ENCODE measurements around the gene FBXO10. TPM values are rescaled to one million over a fixed set of nuclear protein-coding genes. Genes with fewer than 3 reads are reported as not detected.

The FBXO10 gene
- total and polyA plus RNA-seq, 2 of the 4 experiments (the other 2 are of a cell fraction): 6.6 to 6.7 TPM

DNA sequence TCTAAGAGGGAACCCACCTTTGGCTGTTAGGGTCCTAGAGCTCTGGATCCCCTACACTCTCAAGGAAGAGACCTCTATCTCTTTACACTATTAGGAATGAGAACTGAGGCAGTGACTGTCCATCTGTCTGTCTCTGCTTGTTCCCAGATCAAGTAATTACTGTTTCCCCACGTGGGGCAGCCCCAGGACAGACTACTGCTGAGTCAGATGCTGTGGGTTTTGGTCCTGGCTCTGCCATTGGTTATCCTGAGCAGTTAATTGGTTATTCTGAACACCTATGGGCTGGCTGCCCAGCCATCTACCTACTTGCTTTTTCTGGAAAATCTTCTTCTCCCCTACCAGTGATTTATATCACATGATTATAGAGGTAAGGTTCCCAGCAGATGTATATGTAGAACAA lies 33.3 kb downstream of the FBXO10 start:
- DNase-seq: no peak
- H2BK120ac ChIP-seq (ENCODE audit: low read depth, low read length): no peak overlapping the region
- dilution Hi-C loops (cut with HindIII; ENCODE audit: low sequenced_read_pairs, unreplicated experiment) (no loop called here), in situ Hi-C loops (cut with MboI; ENCODE audit: low sequenced_read_pairs) (no loop called here), intact Hi-C loops (cut with micrococcal nuclease) (no loop called here)
- H3K18ac ChIP-seq (ENCODE audit: low read depth, low read length): no peak overlapping the region
- no peaks in the 10 kb centered on the region for H3K9me3 ChIP-seq (ENCODE audit: control insufficient read depth, insufficient read depth, low read length)
- H2AK9ac ChIP-seq (replicated peaks; ENCODE audit: low read depth, low read length, poor library complexity): no peak overlapping the region
- no peak overlapping the region for H4K91ac ChIP-seq (ENCODE audit: insufficient read depth, low read depth, low read length)
- no peak overlapping the region for H2AK5ac ChIP-seq (ENCODE audit: low read depth, low read length)
- H3K4ac ChIP-seq (ENCODE audit: low read depth, low read length): no peak overlapping the region
- no peak overlapping the region for H3K27ac ChIP-seq (ENCODE audit: insufficient read depth, low read length)
- no peaks in the 10 kb centered on the region for H3K4me1 ChIP-seq (ENCODE audit: control insufficient read depth, insufficient read depth, low read length)
- ChIA-PET CTCF (no interaction called here), POLR2A (ENCODE audit: unreplicated experiment) (no interaction called here)
- no peak overlapping the region for H2BK20ac ChIP-seq (ENCODE audit: low read depth, low read length)
- peaks cover 0 to 7% of the 10 kb centered on the region in 2 experiments; a peak in 2 of 4 replicates for H3K79me1 ChIP-seq (ENCODE audit: low read depth in 1 of 2, low read length in 2 of 2)
- H3K27me3 ChIP-seq (ENCODE audit: control insufficient read depth, insufficient read depth, low read length): no peaks in the 10 kb centered on the region
- H2BK5ac ChIP-seq (ENCODE audit: low read depth, low read length, poor library complexity, severe bottlenecking): no peak overlapping the region
- H3K9ac ChIP-seq (ENCODE audit: low read depth, low read length): no peak overlapping the region
- H2BK15ac ChIP-seq (ENCODE audit: low read depth, low read length): no peak overlapping the region
- H3K4me2 ChIP-seq (ENCODE audit: low read depth, low read length): no peak overlapping the region
- ATAC-seq (ENCODE audit: low read depth): no peak
- no peak overlapping the region for H3K14ac ChIP-seq (replicated peaks; ENCODE audit: low read depth, low read length)
- H4K20me1 ChIP-seq (ENCODE audit: insufficient read depth, low read length): no peaks in the 10 kb centered on the region
- H3K9me1 ChIP-seq (ENCODE audit: insufficient read depth, low read length): no peaks in the 10 kb centered on the region
- no TSS peak for BruUV-seq (replicated peaks)
- peaks cover 14% of the 10 kb centered on the region; the same call in 1 of the 2 replicates for H3K36me3 ChIP-seq (ENCODE audit: control insufficient read depth, insufficient read depth, low read length)
- H3K56ac ChIP-seq (ENCODE audit: extremely low read depth, insufficient read depth, low read length): no peak overlapping the region
- TF ChIP-seq RFX5 (IDR thresholded peaks at IDR 0.05; ENCODE audit: low read depth, low read length) (no peak), FOS (IDR thresholded peaks at IDR 0.05; ENCODE audit: low read depth, low read length) (no peak), CHD1 (IDR thresholded peaks at IDR 0.05; ENCODE audit: low read depth, low read length) (no peak), CEBPB (IDR thresholded peaks at IDR 0.05; ENCODE audit: low read depth, low read length) (no peak), MXI1 (IDR thresholded peaks at IDR 0.05; ENCODE audit: borderline replicate concordance, low read depth, low read length) (no peak), POLR2A (IDR thresholded peaks at IDR 0.05; ENCODE audit: low read depth, low read length) (no peak), RAD21 (IDR thresholded peaks at IDR 0.05; ENCODE audit: low read length) (no peak), BHLHE40 (IDR thresholded peaks at IDR 0.05; ENCODE audit: low read depth, low read length) (no peak), NFE2L2 (IDR thresholded peaks at IDR 0.05; ENCODE audit: low read depth, low read length) (no peak), RCOR1 (IDR thresholded peaks at IDR 0.05; ENCODE audit: insufficient replicate concordance, low read length) (no peak)
- TF ChIP-seq, protein P1, sequence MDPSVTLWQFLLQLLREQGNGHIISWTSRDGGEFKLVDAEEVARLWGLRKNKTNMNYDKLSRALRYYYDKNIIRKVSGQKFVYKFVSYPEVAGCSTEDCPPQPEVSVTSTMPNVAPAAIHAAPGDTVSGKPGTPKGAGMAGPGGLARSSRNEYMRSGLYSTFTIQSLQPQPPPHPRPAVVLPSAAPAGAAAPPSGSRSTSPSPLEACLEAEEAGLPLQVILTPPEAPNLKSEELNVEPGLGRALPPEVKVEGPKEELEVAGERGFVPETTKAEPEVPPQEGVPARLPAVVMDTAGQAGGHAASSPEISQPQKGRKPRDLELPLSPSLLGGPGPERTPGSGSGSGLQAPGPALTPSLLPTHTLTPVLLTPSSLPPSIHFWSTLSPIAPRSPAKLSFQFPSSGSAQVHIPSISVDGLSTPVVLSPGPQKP (IDR thresholded peaks at IDR 0.05; ENCODE audit: borderline replicate concordance, low read depth, low read length): no peak
- TF ChIP-seq, protein P2, sequence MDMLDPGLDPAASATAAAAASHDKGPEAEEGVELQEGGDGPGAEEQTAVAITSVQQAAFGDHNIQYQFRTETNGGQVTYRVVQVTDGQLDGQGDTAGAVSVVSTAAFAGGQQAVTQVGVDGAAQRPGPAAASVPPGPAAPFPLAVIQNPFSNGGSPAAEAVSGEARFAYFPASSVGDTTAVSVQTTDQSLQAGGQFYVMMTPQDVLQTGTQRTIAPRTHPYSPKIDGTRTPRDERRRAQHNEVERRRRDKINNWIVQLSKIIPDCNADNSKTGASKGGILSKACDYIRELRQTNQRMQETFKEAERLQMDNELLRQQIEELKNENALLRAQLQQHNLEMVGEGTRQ (IDR thresholded peaks at IDR 0.05; ENCODE audit: low read depth, low read length): no peak
- TF ChIP-seq, protein P3, sequence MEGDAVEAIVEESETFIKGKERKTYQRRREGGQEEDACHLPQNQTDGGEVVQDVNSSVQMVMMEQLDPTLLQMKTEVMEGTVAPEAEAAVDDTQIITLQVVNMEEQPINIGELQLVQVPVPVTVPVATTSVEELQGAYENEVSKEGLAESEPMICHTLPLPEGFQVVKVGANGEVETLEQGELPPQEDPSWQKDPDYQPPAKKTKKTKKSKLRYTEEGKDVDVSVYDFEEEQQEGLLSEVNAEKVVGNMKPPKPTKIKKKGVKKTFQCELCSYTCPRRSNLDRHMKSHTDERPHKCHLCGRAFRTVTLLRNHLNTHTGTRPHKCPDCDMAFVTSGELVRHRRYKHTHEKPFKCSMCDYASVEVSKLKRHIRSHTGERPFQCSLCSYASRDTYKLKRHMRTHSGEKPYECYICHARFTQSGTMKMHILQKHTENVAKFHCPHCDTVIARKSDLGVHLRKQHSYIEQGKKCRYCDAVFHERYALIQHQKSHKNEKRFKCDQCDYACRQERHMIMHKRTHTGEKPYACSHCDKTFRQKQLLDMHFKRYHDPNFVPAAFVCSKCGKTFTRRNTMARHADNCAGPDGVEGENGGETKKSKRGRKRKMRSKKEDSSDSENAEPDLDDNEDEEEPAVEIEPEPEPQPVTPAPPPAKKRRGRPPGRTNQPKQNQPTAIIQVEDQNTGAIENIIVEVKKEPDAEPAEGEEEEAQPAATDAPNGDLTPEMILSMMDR (conservative IDR thresholded peaks at IDR 0.05; ENCODE audit: low read depth, low read length): no peak
- H2AFZ ChIP-seq (replicated peaks; ENCODE audit: low read length, poor library complexity): no peak overlapping the region
- no peak overlapping the region for H3K23ac ChIP-seq (ENCODE audit: low read depth, low read length)
- WGBS, 2 experiments (ENCODE audit: extremely low coverage in 2 of 2, insufficient read length in 1 of 2): no CpG with 5 or more reads among the region's 1 CpG
- no peak overlapping the region for H4K5ac ChIP-seq (ENCODE audit: low read depth, low read length)
- H4K8ac ChIP-seq (ENCODE audit: low read depth in 2 of 2, low read length in 2 of 2): no peak overlapping the region
- H3K4me3 ChIP-seq (ENCODE audit: insufficient read depth, low read depth, low read length): no peak overlapping the region

Data from IMR-90 (cell line).